LHCN-M2 (cell line): ENCODE data around the gene FOLR2. TPM values are rescaled to one million over a fixed set of nuclear protein-coding genes. Genes with fewer than 3 reads are reported as not detected.
"Not testable (repeated sequence)": the region's sequence is repeated elsewhere in the genome, so short reads cannot be mapped to it uniquely, and the experiment has no call there.

Experiments used
- DNase-seq: peaks from one replicate; pipeline ENCODE4 v3.0.0-alpha.2; 2012; ENCODE audit warnings: low read depth
- total RNA-seq: library from RNA; depleted of rRNA; stranded (reverse); fragments of >200 nt; gene quantifications from 2 replicates; pipeline ENCODE4 v1.2.3, GENCODE V29; 2014

The FOLR2 gene
- total RNA-seq, 1 experiment from 2014 or later, result not detected

GRCh38 chr11:72240461-72241290 lies 24.1 kb downstream of the FOLR2 start:
- DNase-seq, result no peak

GRCh38 chr11:72241291-72241781 lies 24.7 kb downstream of the FOLR2 start:
- no peak for DNase-seq

- no peak for DNase-seq
These were observed 25.5 kb downstream of the FOLR2 start for GRCh38 chr11:72242141-72242540.

GRCh38 chr11:72243173-72244059 lies 26.8 kb downstream of the FOLR2 start:
- no peak for DNase-seq

GRCh38 chr11:72244060-72244360 lies 27.4 kb downstream of the FOLR2 start, which contains the start of gene PHOX2A:
Gene PHOX2A (minus strand): TSS chr11:72244176. CDS start chr11:72244004, 172 bp downstream.
- no peak for DNase-seq

- no peak for DNase-seq
These were observed 28.0 kb downstream of the FOLR2 start for GRCh38 chr11:72244361-72245262.

- DNase-seq, result no peak
These were observed 28.7 kb downstream of the FOLR2 start for GRCh38 chr11:72245263-72245816.

GRCh38 chr11:72247584-72247983 lies 31.0 kb downstream of the FOLR2 start:
- no peak for DNase-seq

- DNase-seq, result no peak
These were observed 33.4 kb downstream of the FOLR2 start for GRCh38 chr11:72249961-72250360.

GRCh38 chr11:72250661-72251464 lies 34.3 kb downstream of the FOLR2 start:
- DNase-seq, result no peak

GRCh38 chr11:72251614-72252013 lies 35.0 kb downstream of the FOLR2 start:
- DNase-seq, result no peak

- no peak for DNase-seq
These were observed 36.8 kb downstream of the FOLR2 start for GRCh38 chr11:72253392-72253791.

GRCh38 chr11:72254299-72254993 lies 37.9 kb downstream of the FOLR2 start:
- DNase-seq, result no peak

GRCh38 chr11:72257570-72257969 lies 41.0 kb downstream of the FOLR2 start:
- DNase-seq, result no peak

- DNase-seq, result no peak
These were observed 42.9 kb downstream of the FOLR2 start for GRCh38 chr11:72259490-72259889.

GRCh38 chr11:72260574-72260973 lies 44.0 kb downstream of the FOLR2 start:
- DNase-seq, result no peak

- DNase-seq, result peak; percentile 58
These were observed 46.8 kb downstream of the FOLR2 start for GRCh38 chr11:72263361-72263760.

GRCh38 chr11:72265951-72266350 lies 49.4 kb downstream of the FOLR2 start:
- DNase-seq, result no peak

GRCh38 chr11:72266960-72267359 lies 50.4 kb downstream of the FOLR2 start:
- DNase-seq, result not testable (repeated sequence)
